T-cell (primary cell): ENCODE measurements around the gene IRAG1. TPM values are rescaled to one million over a fixed set of nuclear protein-coding genes. Genes with fewer than 3 reads are reported as not detected.

Experiments
- ATAC-seq, 4 experiments: fragments of 200-7000 bp in 3 of 4; fragments of 150-1000 bp in 1 of 4; cut with Tn5 transposase; replicated peaks in 1 of 4; 1 replicate in 3 of 4; 2 replicates in 1 of 4; pipeline ENCODE4 v1.10.0; 2021; ENCODE audit warnings: moderate library complexity in 3 of 4, mild to moderate bottlenecking in 2 of 4, moderate number of reproducible peaks in 1 of 4
- CTCF ChIA-PET, 2 donors: fragments of 300-600 bp; sonication (Branson Sonifier 250); formaldehyde crosslinking; loops; one replicate each; lab custom pipeline; 2022; ENCODE audit warnings: antibody characterized with exemption in 2 of 2; lab: Charles Lee
- POLR2A ChIA-PET, 2 donors: fragments of 300-600 bp; sonication (Branson Sonifier 250); formaldehyde crosslinking; loops; one replicate each; lab custom pipeline; 2022; ENCODE audit warnings: antibody characterized with exemption in 2 of 2; lab: Charles Lee
- DNase-seq, 35 experiments: peaks; one replicate each; pipeline versions ENCODE4 v3.0.0 to v3.0.0-alpha.2; 2013 to 2023
- H3K27ac ChIP-seq: one replicate; pipeline ENCODE4 v1.5.1; 2013; ENCODE audit warnings: low read length
- H3K27me3 ChIP-seq, 2 experiments: replicated peaks in 1 of 2; 1 replicate in 1 of 2; 2 replicates in 1 of 2; pipeline versions ENCODE4 v1.6.1 to v1.7.0; 2013; ENCODE audit warnings: low read length in 1 of 2, mixed read lengths in 1 of 2; ENCODE audit not compliant: control insufficient read depth in 2 of 2, insufficient read depth in 2 of 2; ENCODE audit errors: extremely low read depth in 1 of 2
- H3K36me3 ChIP-seq, 2 donors: 1 replicate in 1 of 2; 2 replicates in 1 of 2; pipeline versions ENCODE4 v1.6.1 to v1.7.0; 2013; ENCODE audit warnings: low read length in 1 of 2; ENCODE audit not compliant: control insufficient read depth in 2 of 2, insufficient read depth in 1 of 2; ENCODE audit errors: extremely low read depth in 1 of 2
- H3K4me1 ChIP-seq, 2 experiments: 1 replicate in 1 of 2; 2 replicates in 1 of 2; pipeline versions ENCODE4 v1.6.1 to v1.7.0; 2013; ENCODE audit warnings: low read length in 2 of 2, mixed read lengths in 1 of 2; ENCODE audit not compliant: insufficient read depth in 2 of 2, control insufficient read depth in 1 of 2; ENCODE audit errors: extremely low read depth in 1 of 2
- H3K4me3 ChIP-seq, 2 donors: 1 replicate in 1 of 2; 2 replicates in 1 of 2; pipeline versions ENCODE4 v1.5.1 to v1.7.0; 2013; ENCODE audit warnings: mild to moderate bottlenecking in 2 of 2, low read length in 1 of 2, moderate library complexity in 1 of 2; ENCODE audit not compliant: control insufficient read depth in 1 of 2; ENCODE audit errors: extremely low read depth in 1 of 2
- H3K9me3 ChIP-seq: 2 replicates; pipeline ENCODE4 v1.7.0; 2013
- H3K27ac Mint-ChIP-seq, 2 donors: one replicate each; pipeline ENCODE4 v1.8.0; 2020 to 2021; ENCODE audit warnings: mild to moderate bottlenecking in 2 of 2, mixed read lengths in 2 of 2
- H3K27me3 Mint-ChIP-seq, 2 donors: one replicate each; pipeline ENCODE4 v1.8.0; 2021 to 2022; ENCODE audit warnings: mixed read lengths in 2 of 2
- H3K36me3 Mint-ChIP-seq: one replicate; pipeline ENCODE4 v1.8.0; 2021; ENCODE audit warnings: mixed read lengths
- H3K4me1 Mint-ChIP-seq, 3 donors: one replicate each; pipeline ENCODE4 v1.8.0; 2020 to 2022; ENCODE audit warnings: mixed read lengths in 3 of 3, mild to moderate bottlenecking in 1 of 3
- H3K4me3 Mint-ChIP-seq, 3 donors: one replicate each; pipeline ENCODE4 v1.8.0; 2020 to 2022; ENCODE audit warnings: mild to moderate bottlenecking in 3 of 3, mixed read lengths in 3 of 3, moderate library complexity in 3 of 3
- H3K9me3 Mint-ChIP-seq, 3 donors: one replicate each; pipeline ENCODE4 v1.8.0; 2020 to 2022; ENCODE audit warnings: mixed read lengths in 3 of 3
- WGBS: methylation state at CpG from one replicate; pipeline ENCODE4 v1.1.5; 2013; ENCODE audit warnings: missing lambda C conversion rate; ENCODE audit not compliant: insufficient coverage; 5-methylcytosine and 5-hydroxymethylcytosine counted together
- total RNA-seq, 35 experiments: library from RNA in 6 of 35; stranded (reverse) in 6 of 35; fragments of 120-200 nt in 1 of 35; gene quantifications; one replicate each; pipeline versions ENCODE4 v1.2.1 to v1.2.4 and lab custom pipeline; 2013 to 2026

IRAG1 gene
- total RNA-seq, 5 donors from 2014 or later (not counting 1 experiment from before 2014, with no cell fraction given), result 0.06 to 0.20 TPM; not detected in 3

DNA sequence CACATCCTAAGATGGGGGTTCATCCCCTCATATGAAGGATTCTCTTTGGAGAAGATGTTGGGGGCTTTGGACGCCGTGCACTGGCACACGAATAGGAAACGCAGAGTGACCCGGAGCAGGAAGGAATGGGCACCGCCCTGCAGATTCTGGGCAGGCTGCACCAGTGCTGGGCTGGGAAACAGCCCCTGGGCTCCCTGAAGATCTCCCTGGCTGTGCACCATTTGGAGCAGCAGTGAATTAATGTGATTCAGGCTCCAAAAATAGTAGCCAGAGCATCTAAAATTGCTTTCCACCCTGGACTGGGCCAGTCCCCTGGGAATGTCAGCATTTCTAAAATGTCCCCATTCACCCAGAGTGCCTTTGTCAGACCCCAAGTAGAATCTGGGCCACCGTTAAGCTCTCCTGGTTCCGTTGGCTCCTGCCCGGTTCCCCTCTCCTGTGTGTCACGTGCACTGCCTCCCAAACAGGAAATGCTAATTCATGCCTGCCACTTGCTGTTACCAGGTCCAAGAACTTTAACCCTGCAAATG, 18.6 kb downstream of the IRAG1 start:
- peaks cover 0 to 5% (median 3%) of the 10 kb centered on the region in 3 donors for H3K4me1 Mint-ChIP-seq
- H3K27ac Mint-ChIP-seq, result no peak overlapping the region
- H3K9me3 ChIP-seq, result no peaks in the 10 kb centered on the region
- DNase-seq (no peak), ATAC-seq (no peak)
- no peaks in the 10 kb centered on the region for H3K36me3 ChIP-seq
- H3K27me3 ChIP-seq, result peaks cover 0 to 30% of the 10 kb centered on the region in 2 experiments
- CTCF ChIA-PET, result no interaction called here
- no peak overlapping the region for H3K4me3 ChIP-seq
- H3K27me3 Mint-ChIP-seq, result peaks cover 50 to 60% of the 10 kb centered on the region in 2 donors
- H3K4me1 ChIP-seq, result peaks cover 2 to 4% of the 10 kb centered on the region in 2 experiments
- no peak overlapping the region for H3K4me3 Mint-ChIP-seq
- 26% methylated on average over 10 of the region's 10 CpGs for WGBS
- POLR2A ChIA-PET, result no interaction called here
- no peaks in the 10 kb centered on the region for H3K9me3 Mint-ChIP-seq
- H3K36me3 Mint-ChIP-seq, result no peaks in the 10 kb centered on the region
- H3K27ac ChIP-seq, result no peak overlapping the region

DNA sequence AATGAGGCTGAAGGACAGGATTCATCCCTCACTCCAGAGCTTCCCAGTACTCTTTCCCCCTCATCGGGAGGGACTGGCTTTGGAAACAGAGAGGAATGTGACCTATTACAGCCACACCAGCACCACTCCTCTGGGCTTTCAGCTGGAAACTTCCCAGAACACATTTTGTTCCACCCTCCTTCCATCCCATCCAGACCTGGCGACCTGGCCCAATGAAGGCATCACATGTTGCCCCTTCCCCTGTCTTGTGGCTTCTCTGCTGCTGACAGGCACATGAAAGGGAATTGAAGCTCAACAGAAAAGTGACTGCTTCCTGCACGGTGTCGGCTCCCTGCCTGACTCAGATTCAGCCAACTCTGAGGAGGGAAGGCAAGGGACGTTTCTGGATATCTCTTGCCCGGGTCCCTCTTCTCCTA, 19.1 kb downstream of the IRAG1 start:
- ChIA-PET POLR2A (no interaction called here), CTCF (interaction anchor here (0.6 kb wide), 2 partner anchors 27 to 467 kb away, joined by 3 read pairs; no protein-coding TSS in a partner anchor)
- DNase-seq, result no peak
- ATAC-seq, result no peak
- peaks cover 2 to 4% of the 10 kb centered on the region in 2 experiments for H3K4me1 ChIP-seq
- no peak overlapping the region for H3K27ac ChIP-seq
- Mint-ChIP-seq H3K4me1 (peaks cover 0 to 5% (median 3%) of the 10 kb centered on the region in 3 donors), H3K36me3 (no peaks in the 10 kb centered on the region), H3K9me3 (no peaks in the 10 kb centered on the region), H3K27me3 (peaks cover 45 to 59% of the 10 kb centered on the region in 2 donors), H3K27ac (no peak overlapping the region), H3K4me3 (no peak overlapping the region)
- H3K36me3 ChIP-seq, result no peaks in the 10 kb centered on the region
- H3K27me3 ChIP-seq, result peaks cover 0 to 29% of the 10 kb centered on the region in 2 experiments
- H3K4me3 ChIP-seq, result no peak overlapping the region
- no peaks in the 10 kb centered on the region for H3K9me3 ChIP-seq
- WGBS, result 22% methylated on average over 4 of the region's 6 CpGs

DNA sequence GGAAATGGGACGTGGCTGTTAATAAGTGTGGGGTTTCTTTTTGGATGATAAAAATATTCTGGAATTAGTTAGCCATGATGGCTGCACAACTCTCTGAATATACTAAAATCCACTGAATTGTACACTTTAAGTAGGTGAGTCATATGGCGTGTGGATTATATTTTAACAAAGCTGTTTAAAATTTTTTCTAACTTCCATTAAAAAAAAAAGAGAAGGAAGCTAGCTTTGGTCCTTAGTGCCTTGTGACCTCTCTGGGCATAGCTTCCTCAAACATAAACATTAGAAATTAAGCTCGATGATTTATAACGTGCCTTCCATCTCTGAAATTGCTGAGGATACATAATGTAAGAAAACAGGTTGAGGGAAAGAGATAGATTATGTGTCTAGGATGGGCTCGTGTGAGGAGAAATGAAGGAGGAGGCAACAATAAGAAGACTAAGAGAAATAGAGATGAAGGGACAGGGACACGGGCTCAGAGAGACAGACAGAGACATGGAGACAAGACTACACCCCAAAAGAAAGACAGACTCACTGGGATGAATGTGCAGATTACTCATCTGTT, 20.0 kb downstream of the IRAG1 start:
- CTCF ChIA-PET, result interaction anchor here in 1 of 2 donors (0.6 kb wide), 1 partner anchor 466 kb away, joined by 3 read pairs; no protein-coding TSS in a partner anchor

DNA sequence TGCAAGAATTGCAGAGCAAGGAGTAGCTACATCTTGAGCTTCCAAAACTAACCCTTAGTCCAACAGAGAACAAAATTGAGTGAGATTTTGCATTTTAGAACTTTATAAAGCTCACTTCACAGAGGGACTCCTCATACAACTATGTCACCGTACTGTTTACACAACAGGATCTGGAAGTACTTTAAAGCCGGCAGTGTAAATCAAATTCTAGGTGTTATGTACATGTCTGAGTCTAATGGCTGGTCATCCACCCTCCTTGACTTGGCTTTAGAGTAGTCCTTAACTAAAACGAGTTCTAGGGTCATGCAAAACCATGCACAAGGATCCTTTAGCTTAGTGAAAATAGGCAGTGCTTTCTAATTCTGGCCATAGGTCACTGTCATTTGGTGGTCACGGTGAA, 23.5 kb downstream of the IRAG1 start:
- H3K27ac ChIP-seq, result no peak overlapping the region

More for the DNA sequence above, 20.0 kb downstream of the IRAG1 start:
- H3K9me3 Mint-ChIP-seq, result no peaks in the 10 kb centered on the region
- DNase-seq (no peak), ATAC-seq (no peak)
- Histone ChIP-seq H3K4me1 (peaks cover 2 to 4% of the 10 kb centered on the region in 2 experiments), H3K36me3 (no peaks in the 10 kb centered on the region), H3K27me3 (peaks cover 0 to 26% of the 10 kb centered on the region in 2 experiments), H3K9me3 (no peaks in the 10 kb centered on the region), H3K27ac (no peak overlapping the region), H3K4me3 (no peak overlapping the region)
- no CpG with 5 or more reads among the region's 6 CpGs for WGBS
- H3K27ac Mint-ChIP-seq, result no peak overlapping the region
- peaks cover 0 to 5% (median 3%) of the 10 kb centered on the region in 3 donors for H3K4me1 Mint-ChIP-seq
- POLR2A ChIA-PET, result no interaction called here
- H3K4me3 Mint-ChIP-seq, result no peak overlapping the region
- peaks cover 41 to 56% of the 10 kb centered on the region in 2 donors for H3K27me3 Mint-ChIP-seq
- no peaks in the 10 kb centered on the region for H3K36me3 Mint-ChIP-seq

DNA sequence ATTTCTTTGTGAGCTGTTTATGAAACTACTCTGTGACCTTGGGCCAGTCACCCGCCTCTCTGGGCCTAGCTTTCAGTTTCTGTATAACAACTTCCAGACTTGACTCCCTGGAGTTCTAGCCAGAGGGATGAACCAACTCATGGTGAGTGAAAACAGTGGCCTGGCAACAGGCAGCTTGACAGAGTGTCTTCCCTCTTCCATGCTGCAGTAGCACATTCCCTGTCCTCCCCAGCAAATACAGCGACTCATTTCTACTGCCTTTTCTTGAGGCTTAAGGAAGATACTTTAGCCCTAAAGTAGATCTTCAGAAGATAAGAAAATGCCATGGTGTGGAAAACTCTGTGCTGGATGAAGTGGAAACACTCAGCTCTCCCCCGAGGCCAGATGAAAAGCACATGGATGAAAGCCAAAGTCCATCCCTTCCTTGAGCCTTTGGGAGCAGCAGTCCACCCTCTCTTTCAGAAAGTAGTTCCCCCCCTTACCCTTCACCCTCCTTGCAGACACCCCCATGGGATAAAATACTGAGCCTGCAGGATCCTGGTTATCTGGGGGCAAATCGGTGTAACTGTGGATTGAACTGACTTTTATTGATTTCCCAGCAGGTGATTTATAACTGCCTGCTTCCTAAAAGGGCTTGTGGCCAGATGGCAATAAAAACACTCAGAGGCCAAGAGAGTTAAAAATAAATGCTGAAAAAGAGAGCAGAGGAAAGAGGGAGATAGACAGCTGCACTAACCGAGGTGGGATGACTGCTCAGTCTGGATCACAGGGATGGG, 24.1 kb downstream of the IRAG1 start:
- no peak overlapping the region for H3K27ac Mint-ChIP-seq
- H3K4me1 Mint-ChIP-seq, result peaks cover 0 to under 1% (median 0%) of the 10 kb centered on the region in 3 donors
- H3K4me3 Mint-ChIP-seq, result no peak overlapping the region
- DNase-seq (no peak), ATAC-seq (no peak)
- H3K4me3 ChIP-seq, result no peak overlapping the region
- H3K27me3 Mint-ChIP-seq, result peaks cover 18 to 28% of the 10 kb centered on the region in 2 donors
- no peaks in the 10 kb centered on the region for H3K9me3 ChIP-seq
- WGBS, result 57% methylated on average over 1 of the region's 5 CpGs
- H3K27me3 ChIP-seq, result peaks cover 0 to 16% of the 10 kb centered on the region in 2 experiments
- no peaks in the 10 kb centered on the region for H3K9me3 Mint-ChIP-seq
- CTCF ChIA-PET, result no interaction called here
- H3K36me3 Mint-ChIP-seq, result no peaks in the 10 kb centered on the region
- POLR2A ChIA-PET, result interaction anchor here in 1 of 2 donors (0.6 kb wide), 1 partner anchor 239 kb away, joined by 3 read pairs; no protein-coding TSS in a partner anchor
- no peak overlapping the region for H3K27ac ChIP-seq
- no peaks in the 10 kb centered on the region for H3K36me3 ChIP-seq
- no peaks in the 10 kb centered on the region for H3K4me1 ChIP-seq

More for the DNA sequence above, 23.5 kb downstream of the IRAG1 start:
- peaks cover 21 to 32% of the 10 kb centered on the region in 2 donors for H3K27me3 Mint-ChIP-seq
- Histone ChIP-seq H3K9me3 (no peaks in the 10 kb centered on the region), H3K36me3 (no peaks in the 10 kb centered on the region), H3K27me3 (peaks cover 0 to 23% of the 10 kb centered on the region in 2 experiments), H3K4me3 (no peak overlapping the region), H3K4me1 (peaks cover 2 to 3% of the 10 kb centered on the region in 2 experiments)
- H3K36me3 Mint-ChIP-seq, result no peaks in the 10 kb centered on the region
- H3K4me3 Mint-ChIP-seq, result no peak overlapping the region
- 55% methylated on average over 2 of the region's 4 CpGs for WGBS
- DNase-seq (no peak), ATAC-seq (no peak)
- H3K9me3 Mint-ChIP-seq, result no peaks in the 10 kb centered on the region
- peaks cover 0 to 5% (median 0%) of the 10 kb centered on the region in 3 donors for H3K4me1 Mint-ChIP-seq
- POLR2A ChIA-PET, result interaction anchor here in 1 of 2 donors (0.6 kb wide), 1 partner anchor 240 kb away, joined by 3 read pairs; no protein-coding TSS in a partner anchor
- CTCF ChIA-PET, result interaction anchor here in 1 of 2 donors (1.1 kb wide), 1 partner anchor 16 kb away, joined by 3 read pairs; no protein-coding TSS in a partner anchor
- H3K27ac Mint-ChIP-seq, result no peak overlapping the region

DNA sequence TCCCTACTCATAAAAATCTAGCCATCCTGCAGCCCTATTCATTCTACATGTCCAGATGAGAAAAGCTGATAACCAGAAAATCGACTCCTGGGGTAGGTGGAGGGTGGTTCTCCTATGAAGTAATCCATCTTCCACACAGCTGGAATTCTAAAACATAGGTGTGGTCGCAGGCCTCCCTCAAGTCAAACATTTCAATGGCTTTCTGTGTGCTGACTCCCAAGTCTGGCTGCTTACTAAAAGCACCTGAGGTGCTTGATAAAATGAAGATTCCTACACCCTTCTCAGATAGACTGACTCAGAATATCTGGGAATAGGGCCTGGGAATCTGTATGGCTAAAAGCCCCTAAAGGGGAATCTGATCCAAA, 26.1 kb downstream of the IRAG1 start:
- no peaks in the 10 kb centered on the region for H3K36me3 Mint-ChIP-seq
- WGBS, result no CpG with 5 or more reads among the region's 2 CpGs

More for the DNA sequence above, 26.1 kb downstream of the IRAG1 start:
- peaks cover 0 to 12% of the 10 kb centered on the region in 2 experiments for H3K27me3 ChIP-seq
- no peak overlapping the region for H3K4me3 ChIP-seq
- H3K27ac ChIP-seq, result no peak overlapping the region
- H3K4me3 Mint-ChIP-seq, result no peak overlapping the region
- no peaks in the 10 kb centered on the region for H3K9me3 Mint-ChIP-seq
- no peak for ATAC-seq
- H3K4me1 Mint-ChIP-seq, result no peaks in the 10 kb centered on the region
- peaks cover 9 to 16% of the 10 kb centered on the region in 2 donors for H3K27me3 Mint-ChIP-seq
- ChIA-PET CTCF (no interaction called here), POLR2A (no interaction called here)
- no peaks in the 10 kb centered on the region for H3K9me3 ChIP-seq
- no peaks in the 10 kb centered on the region for H3K36me3 ChIP-seq
- DNase-seq, result no peak
- H3K4me1 ChIP-seq, result no peaks in the 10 kb centered on the region
- no peak overlapping the region for H3K27ac Mint-ChIP-seq
